Peyer's patch (tissue), 4 donors: Measurements from ENCODE around the gene ATP2B2. TPM values are rescaled to one million over a fixed set of nuclear protein-coding genes. Genes with fewer than 3 reads are reported as not detected.

Source experiments
- DNase-seq, 3 donors: peaks; one replicate each; pipeline ENCODE4 v3.0.0-alpha.2; 2017 to 2019
- H3K27ac ChIP-seq, 4 donors: fragments of 200-600 bp; sonication (generic); one replicate each; pipeline ENCODE4 v1.5.1; 2016 to 2019
- H3K27me3 ChIP-seq, 2 donors: fragments of 200-600 bp; sonication (generic); one replicate each; pipeline ENCODE4 v1.5.1; 2019
- H3K36me3 ChIP-seq, 3 donors: fragments of 200-600 bp; sonication (generic); one replicate each; pipeline ENCODE4 v1.5.1; 2016 to 2019
- H3K4me1 ChIP-seq, 4 donors: fragments of 200-600 bp; sonication (generic); one replicate each; pipeline ENCODE4 v1.5.1; 2016 to 2019
- H3K4me3 ChIP-seq, 4 donors: fragments of 200-600 bp; sonication (generic); 1 replicate in 3 of 4; 2 replicates in 1 of 4; pipeline ENCODE4 v1.5.1; 2016 to 2019; ENCODE audit warnings: mild to moderate bottlenecking in 1 of 4
- H3K9me3 ChIP-seq, 4 donors: fragments of 200-600 bp; sonication (generic); one replicate each; pipeline ENCODE4 v1.5.1; 2016 to 2019; ENCODE audit warnings: mild to moderate bottlenecking in 1 of 4
- POLR2A ChIP-seq, 2 donors: fragments of 450-650 bp; IDR thresholded peaks; one replicate each; pipeline ENCODE4 v1.5.1; 2017; ENCODE audit warnings: antibody characterized with exemption in 2 of 2, mild to moderate bottlenecking in 2 of 2, moderate library complexity in 2 of 2
- total RNA-seq, 4 donors: library from RNA; depleted of rRNA; stranded (reverse); fragments of >200 nt; gene quantifications; one replicate each; pipeline ENCODE4 v1.1.0, GENCODE V29; 2016
- TF ChIP-seq, protein P1 (sequence below), 6 experiments: fragments of 450-650 bp in 4 of 6; fragments of 200-600 bp in 2 of 6; sonication (generic) in 1 of 6; IDR thresholded peaks; one replicate each; pipeline ENCODE4 v1.5.1; 2017 to 2019; ENCODE audit warnings: antibody characterized with exemption in 6 of 6, mild to moderate bottlenecking in 3 of 6, moderate library complexity in 1 of 6

ATP2B2 gene
- total RNA-seq, 4 donors from 2014 or later, result not detected

DNA sequence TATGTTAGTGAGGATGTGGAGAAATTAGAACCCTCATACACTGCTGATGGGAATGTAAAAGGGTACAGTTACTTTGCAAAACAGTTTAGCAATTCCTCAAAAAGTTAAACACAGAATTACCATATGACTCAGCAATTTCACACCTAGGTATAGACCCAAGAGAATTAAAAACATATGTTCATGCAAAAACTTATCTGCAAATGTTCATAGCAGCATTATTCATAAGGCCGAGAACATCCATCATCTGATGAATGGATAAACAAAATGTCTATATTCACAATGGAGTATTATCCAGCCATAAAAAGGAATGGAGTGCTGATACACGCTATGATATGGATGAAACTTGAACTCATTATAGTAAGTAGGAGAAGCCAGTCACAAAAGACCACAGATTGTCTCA, 194.8 kb downstream of the ATP2B2 start:
- DNase-seq, result no peak
- no peak for TF ChIP-seq POLR2A (IDR thresholded peaks at IDR 0.05)
- TF ChIP-seq, protein P1, sequence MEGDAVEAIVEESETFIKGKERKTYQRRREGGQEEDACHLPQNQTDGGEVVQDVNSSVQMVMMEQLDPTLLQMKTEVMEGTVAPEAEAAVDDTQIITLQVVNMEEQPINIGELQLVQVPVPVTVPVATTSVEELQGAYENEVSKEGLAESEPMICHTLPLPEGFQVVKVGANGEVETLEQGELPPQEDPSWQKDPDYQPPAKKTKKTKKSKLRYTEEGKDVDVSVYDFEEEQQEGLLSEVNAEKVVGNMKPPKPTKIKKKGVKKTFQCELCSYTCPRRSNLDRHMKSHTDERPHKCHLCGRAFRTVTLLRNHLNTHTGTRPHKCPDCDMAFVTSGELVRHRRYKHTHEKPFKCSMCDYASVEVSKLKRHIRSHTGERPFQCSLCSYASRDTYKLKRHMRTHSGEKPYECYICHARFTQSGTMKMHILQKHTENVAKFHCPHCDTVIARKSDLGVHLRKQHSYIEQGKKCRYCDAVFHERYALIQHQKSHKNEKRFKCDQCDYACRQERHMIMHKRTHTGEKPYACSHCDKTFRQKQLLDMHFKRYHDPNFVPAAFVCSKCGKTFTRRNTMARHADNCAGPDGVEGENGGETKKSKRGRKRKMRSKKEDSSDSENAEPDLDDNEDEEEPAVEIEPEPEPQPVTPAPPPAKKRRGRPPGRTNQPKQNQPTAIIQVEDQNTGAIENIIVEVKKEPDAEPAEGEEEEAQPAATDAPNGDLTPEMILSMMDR (IDR thresholded peaks at IDR 0.05), result no peak

DNA sequence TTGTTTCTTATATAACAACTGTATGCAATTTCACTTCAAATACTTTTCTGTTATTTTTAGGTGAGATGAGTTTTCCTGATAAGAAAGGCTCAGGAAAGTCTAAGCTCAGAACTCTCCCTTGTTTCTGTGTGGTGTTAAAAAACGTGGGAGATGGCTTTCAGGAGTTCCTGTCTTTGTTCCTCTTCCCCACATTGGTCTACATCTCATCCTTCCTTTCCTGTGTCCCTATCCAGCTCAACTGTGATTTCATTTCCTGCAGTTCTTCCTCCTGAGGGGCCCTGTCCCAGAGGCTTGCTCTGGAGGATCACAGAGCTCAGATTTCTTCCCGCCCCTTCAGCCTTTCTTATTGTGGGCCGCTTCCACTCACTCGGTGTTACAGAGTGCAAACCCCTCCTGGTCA, 195.7 kb downstream of the ATP2B2 start:
- H3K27ac ChIP-seq, result no peak overlapping the region
- TF ChIP-seq, protein P1 (IDR thresholded peaks at IDR 0.05), result no peak
- no peak for TF ChIP-seq POLR2A (IDR thresholded peaks at IDR 0.05)
- H3K27me3 ChIP-seq, result no peaks in the 10 kb centered on the region
- no peak for DNase-seq
- H3K4me1 ChIP-seq, result no peaks in the 10 kb centered on the region
- H3K36me3 ChIP-seq, result peaks cover 0 to 94% (median 0%) of the 10 kb centered on the region in 3 donors
- H3K4me3 ChIP-seq, result no peak overlapping the region
- H3K9me3 ChIP-seq, result no peaks in the 10 kb centered on the region

More for the DNA sequence above, 194.8 kb downstream of the ATP2B2 start:
- Histone ChIP-seq H3K36me3 (peaks cover 0 to 94% (median 0%) of the 10 kb centered on the region in 3 donors), H3K4me3 (no peak overlapping the region), H3K27ac (no peak overlapping the region), H3K9me3 (no peaks in the 10 kb centered on the region), H3K27me3 (no peaks in the 10 kb centered on the region), H3K4me1 (no peaks in the 10 kb centered on the region)

GRCh38 chr3:10308678-10309077, 196.7 kb downstream of the ATP2B2 start:
- peaks cover 0 to 94% (median 0%) of the 10 kb centered on the region in 3 donors for H3K36me3 ChIP-seq
- DNase-seq, result no peak
- no peak for TF ChIP-seq POLR2A (IDR thresholded peaks at IDR 0.05)
- TF ChIP-seq, protein P1 (IDR thresholded peaks at IDR 0.05), result no peak
- H3K27me3 ChIP-seq, result no peaks in the 10 kb centered on the region
- H3K27ac ChIP-seq, result no peak overlapping the region
- no peaks in the 10 kb centered on the region for H3K9me3 ChIP-seq
- H3K4me1 ChIP-seq, result no peaks in the 10 kb centered on the region
- H3K4me3 ChIP-seq, result no peak overlapping the region

DNA sequence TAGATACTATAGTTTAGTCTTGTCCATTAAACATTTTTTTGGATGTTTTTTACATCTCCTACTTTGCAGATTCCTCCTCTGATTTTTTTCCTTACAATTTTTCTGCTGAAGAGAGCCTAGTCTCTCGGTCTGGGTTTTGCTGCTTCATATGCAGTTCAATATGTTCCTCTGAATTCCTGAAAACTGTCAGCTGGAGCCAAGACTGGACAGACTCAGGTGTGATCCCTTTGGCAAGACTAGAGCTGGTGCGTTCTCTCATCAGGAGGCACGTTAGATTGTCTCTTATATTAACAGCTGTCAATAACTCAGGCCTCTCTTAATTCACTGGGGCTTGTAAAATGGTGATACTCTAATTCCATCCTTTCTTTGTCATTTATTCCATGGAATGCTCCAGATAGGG, 199.2 kb downstream of the ATP2B2 start:
- Histone ChIP-seq H3K9me3 (no peaks in the 10 kb centered on the region), H3K4me3 (no peak overlapping the region), H3K27me3 (no peaks in the 10 kb centered on the region), H3K4me1 (no peaks in the 10 kb centered on the region), H3K36me3 (peaks cover 0 to 94% (median 0%) of the 10 kb centered on the region in 3 donors), H3K27ac (no peak overlapping the region)
- no peak for TF ChIP-seq POLR2A (IDR thresholded peaks at IDR 0.05)
- TF ChIP-seq, protein P1 (IDR thresholded peaks at IDR 0.05), result no peak
- no peak for DNase-seq

- Histone ChIP-seq H3K27me3 (no peaks in the 10 kb centered on the region), H3K36me3 (peaks cover 0 to 94% (median 0%) of the 10 kb centered on the region in 3 donors), H3K9me3 (no peaks in the 10 kb centered on the region), H3K27ac (no peak overlapping the region), H3K4me3 (no peak overlapping the region), H3K4me1 (no peaks in the 10 kb centered on the region)
- DNase-seq, result no peak
- TF ChIP-seq POLR2A (IDR thresholded peaks at IDR 0.05), result no peak
Observed at GRCh38 chr3:10305331-10305902, 200.0 kb downstream of the ATP2B2 start.

DNA sequence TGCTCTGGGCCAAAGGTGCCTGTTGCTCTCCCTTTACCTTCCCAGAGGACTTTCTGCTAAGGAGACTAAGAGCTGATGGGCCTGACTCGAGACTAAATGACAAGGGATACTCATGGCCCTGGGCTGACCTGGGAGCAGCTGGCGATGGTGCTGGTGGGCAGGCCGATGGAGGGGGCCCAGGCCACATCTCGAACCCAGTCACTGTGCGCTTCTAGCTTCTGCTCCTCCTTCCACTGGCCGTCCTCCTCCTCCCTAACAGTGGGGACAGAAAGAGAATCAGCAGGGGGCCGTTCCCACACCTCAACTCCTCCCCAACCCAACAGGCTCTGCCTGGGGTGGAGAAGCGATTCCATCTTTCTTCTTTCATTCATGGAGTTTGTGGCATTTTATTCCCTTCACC, 200.5 kb downstream of the ATP2B2 start:
- Histone ChIP-seq H3K36me3 (peaks cover 0 to 94% (median 0%) of the 10 kb centered on the region in 3 donors), H3K9me3 (no peaks in the 10 kb centered on the region), H3K27ac (no peak overlapping the region), H3K27me3 (no peaks in the 10 kb centered on the region), H3K4me1 (no peaks in the 10 kb centered on the region), H3K4me3 (no peak overlapping the region)
- DNase-seq, result no peak
- no peak for TF ChIP-seq POLR2A (IDR thresholded peaks at IDR 0.05)
- TF ChIP-seq, protein P1 (IDR thresholded peaks at IDR 0.05), result no peak
